Measurements from ENCODE around the gene DDIT4.

DNA sequence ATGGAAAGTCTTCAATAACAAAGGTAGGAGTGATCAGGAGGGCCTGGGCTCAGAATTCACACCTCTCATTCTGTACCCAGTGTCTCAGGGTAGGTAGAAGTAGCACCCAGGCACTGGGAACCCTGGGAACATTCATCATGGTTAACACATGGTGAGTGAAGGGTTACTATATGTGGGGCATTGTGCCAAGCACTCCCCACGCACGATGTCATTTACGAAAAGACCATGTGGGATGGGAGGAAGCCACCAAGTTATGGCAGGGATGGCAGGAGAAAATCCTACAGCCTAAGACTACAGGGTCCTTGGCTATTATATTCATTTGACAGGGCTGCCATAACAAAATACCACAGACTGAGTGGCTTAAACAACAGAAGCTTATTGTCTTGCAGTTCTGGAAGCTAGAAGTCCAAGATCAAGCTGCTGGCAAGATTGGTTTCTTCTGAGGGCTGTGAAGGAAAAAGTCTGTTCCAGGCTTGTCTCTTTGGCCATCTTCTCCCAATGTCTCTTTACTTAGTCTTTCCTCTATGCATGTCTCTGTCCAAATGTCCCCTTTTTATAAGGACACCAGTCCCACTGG, 27.7 kb upstream of the DDIT4 start:
- TF ChIP-seq RFX5 (IDR thresholded peaks at IDR 0.05; ENCODE audit: low read depth, low read length) (no peak), SMC3 (IDR thresholded peaks at IDR 0.05; ENCODE audit: low read depth, low read length) (no peak), RCOR1 (IDR thresholded peaks at IDR 0.05; ENCODE audit: insufficient replicate concordance, low read length) (no peak), POLR2A (IDR thresholded peaks at IDR 0.05; ENCODE audit: low read depth, low read length) (no peak), CEBPB (IDR thresholded peaks at IDR 0.05; ENCODE audit: low read depth, low read length) (no peak)
- TF ChIP-seq, protein P1, sequence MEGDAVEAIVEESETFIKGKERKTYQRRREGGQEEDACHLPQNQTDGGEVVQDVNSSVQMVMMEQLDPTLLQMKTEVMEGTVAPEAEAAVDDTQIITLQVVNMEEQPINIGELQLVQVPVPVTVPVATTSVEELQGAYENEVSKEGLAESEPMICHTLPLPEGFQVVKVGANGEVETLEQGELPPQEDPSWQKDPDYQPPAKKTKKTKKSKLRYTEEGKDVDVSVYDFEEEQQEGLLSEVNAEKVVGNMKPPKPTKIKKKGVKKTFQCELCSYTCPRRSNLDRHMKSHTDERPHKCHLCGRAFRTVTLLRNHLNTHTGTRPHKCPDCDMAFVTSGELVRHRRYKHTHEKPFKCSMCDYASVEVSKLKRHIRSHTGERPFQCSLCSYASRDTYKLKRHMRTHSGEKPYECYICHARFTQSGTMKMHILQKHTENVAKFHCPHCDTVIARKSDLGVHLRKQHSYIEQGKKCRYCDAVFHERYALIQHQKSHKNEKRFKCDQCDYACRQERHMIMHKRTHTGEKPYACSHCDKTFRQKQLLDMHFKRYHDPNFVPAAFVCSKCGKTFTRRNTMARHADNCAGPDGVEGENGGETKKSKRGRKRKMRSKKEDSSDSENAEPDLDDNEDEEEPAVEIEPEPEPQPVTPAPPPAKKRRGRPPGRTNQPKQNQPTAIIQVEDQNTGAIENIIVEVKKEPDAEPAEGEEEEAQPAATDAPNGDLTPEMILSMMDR (conservative IDR thresholded peaks at IDR 0.05; ENCODE audit: low read depth, low read length), result no peak
- TF ChIP-seq, protein P2, sequence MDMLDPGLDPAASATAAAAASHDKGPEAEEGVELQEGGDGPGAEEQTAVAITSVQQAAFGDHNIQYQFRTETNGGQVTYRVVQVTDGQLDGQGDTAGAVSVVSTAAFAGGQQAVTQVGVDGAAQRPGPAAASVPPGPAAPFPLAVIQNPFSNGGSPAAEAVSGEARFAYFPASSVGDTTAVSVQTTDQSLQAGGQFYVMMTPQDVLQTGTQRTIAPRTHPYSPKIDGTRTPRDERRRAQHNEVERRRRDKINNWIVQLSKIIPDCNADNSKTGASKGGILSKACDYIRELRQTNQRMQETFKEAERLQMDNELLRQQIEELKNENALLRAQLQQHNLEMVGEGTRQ (IDR thresholded peaks at IDR 0.05; ENCODE audit: low read depth, low read length), result no peak
